ENCODE data around the gene BRINP1. TPM values are rescaled to one million over a fixed set of nuclear protein-coding genes. Genes with fewer than 3 reads are reported as not detected.

The BRINP1 gene
- total and polyA plus RNA-seq, 2 donors (not counting 1 experiment from before 2014, with no cell fraction given), result not detected

- POLR2A ChIA-PET, result no interaction called here
- H3K27me3 ChIP-seq (replicated peaks in 1 of 4; ENCODE audit: control extremely low read depth in 1 of 4, control insufficient read depth in 3 of 4, insufficient read depth in 4 of 4, low read length in 3 of 4), result no peaks in the 10 kb centered on the region
- H3K4me2 ChIP-seq (replicated peaks; ENCODE audit: low read depth, low read length, poor library complexity, severe bottlenecking), result no peak overlapping the region
- no peaks in the 10 kb centered on the region for H3K79me2 ChIP-seq (ENCODE audit: control insufficient read depth, insufficient read depth, low read length)
- no peak overlapping the region for H3K27ac ChIP-seq (ENCODE audit: low read length in 2 of 2)
- no peak overlapping the region for H3K27ac Mint-ChIP-seq
- no peaks in the 10 kb centered on the region for H3K9me3 Mint-ChIP-seq (ENCODE audit: insufficient read depth)
- H3K9ac ChIP-seq (ENCODE audit: low read length), result no peak overlapping the region
- no peaks in the 10 kb centered on the region for H3K9me3 ChIP-seq (ENCODE audit: control extremely low read depth in 1 of 3, control insufficient read depth in 2 of 3, insufficient read depth in 1 of 3, low read length in 2 of 3)
- no peaks in the 10 kb centered on the region for H3K4me1 ChIP-seq (ENCODE audit: control insufficient read depth in 2 of 2, insufficient read depth in 2 of 2, low read length in 2 of 2)
- H3K4me3 Mint-ChIP-seq, result no peak overlapping the region
- no peak for ATAC-seq (ENCODE audit: low read depth)
- H4K20me1 ChIP-seq (ENCODE audit: control insufficient read depth, insufficient read depth, low read length, poor library complexity, severe bottlenecking), result no peaks in the 10 kb centered on the region
- CTCF ChIA-PET, result no interaction called here
- TF ChIP-seq CTCF (IDR thresholded peaks at IDR 0.05) (no peak), EZH2 (IDR thresholded peaks at IDR 0.05; ENCODE audit: borderline replicate concordance, insufficient read depth, low read depth, low read length, poor library complexity, severe bottlenecking) (no peak)
- DNase-seq, result no peak
- no peaks in the 10 kb centered on the region for H3K27me3 Mint-ChIP-seq
- no peak overlapping the region for H3K4me3 ChIP-seq (ENCODE audit: control extremely low read depth in 1 of 5, extremely low read depth in 1 of 5, insufficient read depth in 1 of 5, low read depth in 2 of 5, low read length in 4 of 5)
- intact Hi-C loops (cut with micrococcal nuclease), result no loop called here
- no peaks in the 10 kb centered on the region for H3K4me1 Mint-ChIP-seq
- no peaks in the 10 kb centered on the region for H3K36me3 ChIP-seq (replicated peaks in 1 of 2; ENCODE audit: control extremely low read depth in 1 of 2, control insufficient read depth in 1 of 2, extremely low read depth in 1 of 2, insufficient read depth in 2 of 2, low read length in 1 of 2)
- no peak overlapping the region for H2AFZ ChIP-seq (ENCODE audit: insufficient read depth, low read depth, low read length, poor library complexity, severe bottlenecking)
Observed at GRCh38 chr9:119416793-119417192, 47.6 kb upstream of the BRINP1 start.

GRCh38 chr9:119412399-119412798, 43.2 kb upstream of the BRINP1 start:
- no peak overlapping the region for H3K27ac ChIP-seq (ENCODE audit: low read length in 2 of 2)
- H3K4me3 ChIP-seq (ENCODE audit: control extremely low read depth in 1 of 5, extremely low read depth in 1 of 5, insufficient read depth in 1 of 5, low read depth in 2 of 5, low read length in 4 of 5), result no peak overlapping the region
- Mint-ChIP-seq H3K27ac (no peak overlapping the region), H3K4me3 (no peak overlapping the region), H3K4me1 (no peaks in the 10 kb centered on the region), H3K9me3 (ENCODE audit: insufficient read depth) (no peaks in the 10 kb centered on the region), H3K27me3 (no peaks in the 10 kb centered on the region)
- H3K4me2 ChIP-seq (replicated peaks; ENCODE audit: low read depth, low read length, poor library complexity, severe bottlenecking), result no peak overlapping the region
- CTCF ChIA-PET, result no interaction called here
- DNase-seq (no peak), ATAC-seq (ENCODE audit: low read depth) (no peak)
- intact Hi-C loops (cut with micrococcal nuclease), result no loop called here
- H3K79me2 ChIP-seq (ENCODE audit: control insufficient read depth, insufficient read depth, low read length), result no peaks in the 10 kb centered on the region
- H4K20me1 ChIP-seq (ENCODE audit: control insufficient read depth, insufficient read depth, low read length, poor library complexity, severe bottlenecking), result no peaks in the 10 kb centered on the region
- no peaks in the 10 kb centered on the region for H3K4me1 ChIP-seq (ENCODE audit: control insufficient read depth in 2 of 2, insufficient read depth in 2 of 2, low read length in 2 of 2)
- WGBS (ENCODE audit: insufficient coverage), result 71% methylated on average over 4 of the region's 4 CpGs
- no peaks in the 10 kb centered on the region for H3K27me3 ChIP-seq (replicated peaks in 1 of 4; ENCODE audit: control extremely low read depth in 1 of 4, control insufficient read depth in 3 of 4, insufficient read depth in 4 of 4, low read length in 3 of 4)
- POLR2A ChIA-PET, result no interaction called here
- H3K36me3 ChIP-seq (replicated peaks in 1 of 2; ENCODE audit: control extremely low read depth in 1 of 2, control insufficient read depth in 1 of 2, extremely low read depth in 1 of 2, insufficient read depth in 2 of 2, low read length in 1 of 2), result no peaks in the 10 kb centered on the region
- H3K9me3 ChIP-seq (ENCODE audit: control extremely low read depth in 1 of 3, control insufficient read depth in 2 of 3, insufficient read depth in 1 of 3, low read length in 2 of 3), result no peaks in the 10 kb centered on the region
- no peak overlapping the region for H2AFZ ChIP-seq (ENCODE audit: insufficient read depth, low read depth, low read length, poor library complexity, severe bottlenecking)
- H3K9ac ChIP-seq (ENCODE audit: low read length), result no peak overlapping the region
- no peak for TF ChIP-seq CTCF (IDR thresholded peaks at IDR 0.05)
- TF ChIP-seq EZH2 (IDR thresholded peaks at IDR 0.05; ENCODE audit: borderline replicate concordance, insufficient read depth, low read depth, low read length, poor library complexity, severe bottlenecking), result no peak
